DND-41 (cell line): Measurements from ENCODE around the gene CARM1.

Experiments
- CTCF ChIP-seq: IDR thresholded peaks from 2 replicates; pipeline ENCODE4 v1.5.1; 2012; ENCODE audit warnings: borderline replicate concordance, low read length, moderate library complexity, mild to moderate bottlenecking; ENCODE audit not compliant: poor library complexity, severe bottlenecking; ENCODE audit errors: extremely low read depth
- EZH2 ChIP-seq: IDR thresholded peaks from 3 replicates; pipeline ENCODE4 v1.6.1; 2012; ENCODE audit warnings: borderline replicate concordance, low read depth, mild to moderate bottlenecking, moderate library complexity, low read length, inconsistent platforms; ENCODE audit not compliant: severe bottlenecking

- TF ChIP-seq CTCF (no peak), EZH2 (no peak)
Observed at GRCh38 chr19:10826846-10827245, 44.5 kb upstream of the CARM1 start.
